NB4 (cell line): ENCODE measurements around the gene F13A1.

Experiments used
- MYC ChIP-seq: IDR thresholded peaks from 2 replicates; pipeline ENCODE4 v1.6.1; 2011; ENCODE audit warnings: low read depth, low read length
- POLR2A ChIP-seq: IDR thresholded peaks from 2 replicates; pipeline ENCODE4 v1.6.1; 2011; ENCODE audit warnings: mild to moderate bottlenecking; ENCODE audit not compliant: insufficient read length; ENCODE audit errors: extremely low read depth
- TF ChIP-seq, protein P1 (sequence below): IDR thresholded peaks from one replicate; pipeline ENCODE4 v1.5.1; 2012; ENCODE audit warnings: low read depth, low read length

DNA sequence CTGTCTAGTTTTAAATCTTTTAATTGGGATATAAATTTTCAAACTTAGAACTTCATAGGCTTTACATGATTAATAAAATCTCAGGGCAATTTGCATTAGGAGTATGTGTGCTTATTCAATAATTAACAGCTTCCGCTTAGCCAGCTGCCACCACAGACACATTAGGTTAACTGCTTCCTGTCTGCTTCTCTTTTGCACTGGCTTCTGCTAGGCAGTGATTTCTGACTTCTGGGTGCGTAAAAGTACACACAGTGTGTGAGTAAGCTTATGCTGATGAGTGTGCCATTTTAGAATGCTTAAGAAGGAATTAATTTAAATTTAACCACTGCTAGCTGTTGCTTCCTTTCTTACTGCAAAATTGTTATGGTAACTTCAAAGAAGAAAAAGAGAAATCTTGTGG is 73.9 kb downstream of the F13A1 start:
- TF ChIP-seq POLR2A (no peak), MYC (no peak)
- TF ChIP-seq, protein P1, sequence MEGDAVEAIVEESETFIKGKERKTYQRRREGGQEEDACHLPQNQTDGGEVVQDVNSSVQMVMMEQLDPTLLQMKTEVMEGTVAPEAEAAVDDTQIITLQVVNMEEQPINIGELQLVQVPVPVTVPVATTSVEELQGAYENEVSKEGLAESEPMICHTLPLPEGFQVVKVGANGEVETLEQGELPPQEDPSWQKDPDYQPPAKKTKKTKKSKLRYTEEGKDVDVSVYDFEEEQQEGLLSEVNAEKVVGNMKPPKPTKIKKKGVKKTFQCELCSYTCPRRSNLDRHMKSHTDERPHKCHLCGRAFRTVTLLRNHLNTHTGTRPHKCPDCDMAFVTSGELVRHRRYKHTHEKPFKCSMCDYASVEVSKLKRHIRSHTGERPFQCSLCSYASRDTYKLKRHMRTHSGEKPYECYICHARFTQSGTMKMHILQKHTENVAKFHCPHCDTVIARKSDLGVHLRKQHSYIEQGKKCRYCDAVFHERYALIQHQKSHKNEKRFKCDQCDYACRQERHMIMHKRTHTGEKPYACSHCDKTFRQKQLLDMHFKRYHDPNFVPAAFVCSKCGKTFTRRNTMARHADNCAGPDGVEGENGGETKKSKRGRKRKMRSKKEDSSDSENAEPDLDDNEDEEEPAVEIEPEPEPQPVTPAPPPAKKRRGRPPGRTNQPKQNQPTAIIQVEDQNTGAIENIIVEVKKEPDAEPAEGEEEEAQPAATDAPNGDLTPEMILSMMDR = no peak
